Ovary (tissue), 3 donors: ENCODE measurements around the gene GSK3B.

Experiments used
- EP300 ChIP-seq: sonication (generic); formaldehyde crosslinking; IDR thresholded peaks from one replicate; pipeline ENCODE4 v1.6.1; 2017; ENCODE audit warnings: antibody characterized with exemption
- POLR2A ChIP-seq: fragments of 450-650 bp; IDR thresholded peaks from one replicate; pipeline ENCODE4 v1.6.1; 2017; ENCODE audit warnings: antibody characterized with exemption, mild to moderate bottlenecking, moderate library complexity
- TF ChIP-seq, protein P1 (sequence below), 3 donors: fragments of 450-650 bp in 2 of 3; fragments of 200-600 bp in 1 of 3; IDR thresholded peaks; one replicate each; pipeline versions ENCODE4 v1.5.1 to v1.8.0; 2016 to 2022; ENCODE audit warnings: antibody characterized with exemption in 3 of 3, mild to moderate bottlenecking in 1 of 3
- donor health status: DM: no; HTN: no; CAD: no.

DNA sequence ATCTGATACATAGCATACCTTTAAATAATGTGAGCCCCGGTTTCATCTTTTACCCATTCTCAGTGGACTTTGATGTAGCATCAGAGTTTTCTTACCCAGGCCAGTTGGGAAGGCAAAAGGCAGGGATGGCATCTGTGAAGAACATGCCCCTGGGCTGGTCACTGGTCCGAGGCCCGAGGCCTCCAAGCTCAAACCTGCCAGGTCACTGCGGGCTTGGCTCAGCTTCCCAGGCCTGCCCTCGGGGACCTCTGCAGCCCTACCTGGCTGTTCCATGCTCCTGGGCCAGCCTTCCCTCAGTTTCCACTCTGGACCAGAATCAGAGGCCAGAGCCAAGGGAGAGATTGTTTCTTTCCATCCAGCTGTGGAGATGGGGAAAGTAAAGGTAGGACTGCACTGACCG, 285.4 kb downstream of the GSK3B start:
- TF ChIP-seq EP300 (no peak), POLR2A (no peak)
- TF ChIP-seq, protein P1, sequence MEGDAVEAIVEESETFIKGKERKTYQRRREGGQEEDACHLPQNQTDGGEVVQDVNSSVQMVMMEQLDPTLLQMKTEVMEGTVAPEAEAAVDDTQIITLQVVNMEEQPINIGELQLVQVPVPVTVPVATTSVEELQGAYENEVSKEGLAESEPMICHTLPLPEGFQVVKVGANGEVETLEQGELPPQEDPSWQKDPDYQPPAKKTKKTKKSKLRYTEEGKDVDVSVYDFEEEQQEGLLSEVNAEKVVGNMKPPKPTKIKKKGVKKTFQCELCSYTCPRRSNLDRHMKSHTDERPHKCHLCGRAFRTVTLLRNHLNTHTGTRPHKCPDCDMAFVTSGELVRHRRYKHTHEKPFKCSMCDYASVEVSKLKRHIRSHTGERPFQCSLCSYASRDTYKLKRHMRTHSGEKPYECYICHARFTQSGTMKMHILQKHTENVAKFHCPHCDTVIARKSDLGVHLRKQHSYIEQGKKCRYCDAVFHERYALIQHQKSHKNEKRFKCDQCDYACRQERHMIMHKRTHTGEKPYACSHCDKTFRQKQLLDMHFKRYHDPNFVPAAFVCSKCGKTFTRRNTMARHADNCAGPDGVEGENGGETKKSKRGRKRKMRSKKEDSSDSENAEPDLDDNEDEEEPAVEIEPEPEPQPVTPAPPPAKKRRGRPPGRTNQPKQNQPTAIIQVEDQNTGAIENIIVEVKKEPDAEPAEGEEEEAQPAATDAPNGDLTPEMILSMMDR (IDR thresholded peaks at IDR 0.05), result no peak
